HepG2 (cell line): Measurements from ENCODE around the gene PRPSAP2. TPM values are rescaled to one million over a fixed set of nuclear protein-coding genes. Genes with fewer than 3 reads are reported as not detected.

ENCODE experiments used
- ATAC-seq: fragments of 200-7000 bp; cut with Tn5 transposase; 3 replicates; pipeline ENCODE4 v1.9.1; 2020; ENCODE audit warnings: mild to moderate bottlenecking, moderate library complexity
- BruUV-seq: library from RNA; stranded (reverse); fragments of 400-500 nt; replicated peaks from 2 replicates; lab custom pipeline; 2021; lab: Mats Ljungman, UMichigan
- CTCF ChIA-PET: fragments of 300-600 bp; formaldehyde crosslinking; extraction: SDS; loops from one replicate; lab custom pipeline; 2021; ENCODE audit warnings: low total read pairs, inconsistent platforms, low intra/inter-chr PET ratio; lab: Yijun Ruan, JAX
- POLR2A ChIA-PET: fragments of 350-600 bp; sonication (Branson Sonifier 250); formaldehyde crosslinking; loops from one replicate; lab custom pipeline; 2020; ENCODE audit warnings: antibody characterized with exemption, inconsistent platforms; lab: Yijun Ruan, JAX
- DNase-seq: peaks from one replicate; pipeline ENCODE4 v3.0.0-alpha.2; 2015; ENCODE audit warnings: low spot score
- FAIRE-seq: peaks from 3 replicates; lab custom pipeline; 2011; peaks lifted over from hg19 to GRCh38; lab: Jason Lieb, UNC
- H2AFZ ChIP-seq: one replicate; pipeline ENCODE4 v1.6.1; 2011; ENCODE audit warnings: low read length, inconsistent platforms
- H3K27ac ChIP-seq: fragments of 300-600 bp; 3 replicates; pipeline ENCODE4 v1.8.0; 2011; ENCODE audit warnings: mixed run types, mild to moderate bottlenecking, mixed read lengths, low read length, inconsistent platforms; ENCODE audit not compliant: insufficient read depth; ENCODE audit errors: extremely low read length
- H3K27me3 ChIP-seq, 2 experiments: fragments of 200-600 bp in 1 of 2; 2 replicates in 1 of 2; 3 replicates in 1 of 2; pipeline versions ENCODE4 v1.6.0 to v1.8.0; 2011; ENCODE audit warnings: low read length in 2 of 2, mild to moderate bottlenecking in 2 of 2, moderate library complexity in 2 of 2, inconsistent platforms in 1 of 2; ENCODE audit not compliant: insufficient read depth in 2 of 2, control insufficient read depth in 1 of 2
- H3K36me3 ChIP-seq, 2 experiments: fragments of 200-600 bp in 1 of 2; replicated peaks in 1 of 2; 2 replicates in 1 of 2; 3 replicates in 1 of 2; pipeline versions ENCODE4 v1.5.1 to v1.8.0; 2011; ENCODE audit warnings: low read length in 2 of 2, inconsistent platforms in 1 of 2; ENCODE audit not compliant: insufficient read depth in 2 of 2, control insufficient read depth in 1 of 2
- H3K4me1 ChIP-seq: 2 replicates; pipeline ENCODE4 v1.5.1; 2012; ENCODE audit warnings: low read length, inconsistent platforms; ENCODE audit not compliant: insufficient read depth
- H3K4me2 ChIP-seq: 2 replicates; pipeline ENCODE4 v1.6.0; 2011; ENCODE audit warnings: low read depth, low read length, inconsistent platforms
- H3K4me3 ChIP-seq, 3 experiments: fragments of 200-600 bp in 1 of 3; sonication (generic), shearing (Covaris generic) in 1 of 3; replicated peaks in 1 of 3; 2 replicates each; pipeline ENCODE4 v1.5.1; 2011 to 2016; ENCODE audit warnings: low read length in 3 of 3, inconsistent platforms in 2 of 3, low read depth in 2 of 3, mild to moderate bottlenecking in 2 of 3, control low read depth in 1 of 3, mixed read lengths in 1 of 3; ENCODE audit not compliant: insufficient read depth in 1 of 3
- H3K79me2 ChIP-seq: one replicate; pipeline ENCODE4 v1.6.1; 2011; ENCODE audit warnings: low read length, inconsistent platforms; ENCODE audit not compliant: insufficient read depth
- H3K9ac ChIP-seq: 2 replicates; pipeline ENCODE4 v1.6.0; 2011; ENCODE audit warnings: mild to moderate bottlenecking, low read depth, low read length, inconsistent platforms; ENCODE audit not compliant: insufficient read depth
- H3K9me3 ChIP-seq: 2 replicates; pipeline ENCODE4 v1.5.1; 2012; ENCODE audit warnings: mild to moderate bottlenecking, low read length
- H4K20me1 ChIP-seq: 2 replicates; pipeline ENCODE4 v1.6.0; 2011; ENCODE audit warnings: inconsistent platforms, mild to moderate bottlenecking, low read length, moderate library complexity; ENCODE audit not compliant: insufficient read depth
- FOXA3 ChIP-seq: IDR thresholded peaks from 2 replicates; pipeline ENCODE4 v1.6.1; 2016; ENCODE audit warnings: missing genetic modification reagents, missing compliant biosample characterization
- KAT8 ChIP-seq: IDR thresholded peaks from 2 replicates; pipeline ENCODE4 v1.6.1; 2016; ENCODE audit warnings: missing genetic modification reagents, missing compliant biosample characterization
- LCORL ChIP-seq, 2 experiments: fragments of 450-650 bp in 1 of 2; sonication (generic) in 1 of 2; formaldehyde crosslinking in 1 of 2; IDR thresholded peaks; 2 replicates each; pipeline versions ENCODE4 v1.5.0 to v1.6.1; 2017 to 2020; ENCODE audit warnings: antibody characterized with exemption in 1 of 2, missing genetic modification reagents in 1 of 2
- SAFB2 ChIP-seq: sonication (generic); formaldehyde crosslinking; IDR thresholded peaks from 2 replicates; pipeline ENCODE4 v1.5.1; 2020; ENCODE audit warnings: missing genetic modification reagents, low read depth, mild to moderate bottlenecking, borderline replicate concordance
- SATB2 ChIP-seq: sonication (generic); formaldehyde crosslinking; IDR thresholded peaks from 2 replicates; pipeline ENCODE4 v1.5.0; 2020; ENCODE audit warnings: missing genetic modification reagents
- SIX1 ChIP-seq: sonication (generic); formaldehyde crosslinking; IDR thresholded peaks from 2 replicates; pipeline ENCODE4 v1.4.0; 2020; ENCODE audit warnings: missing genetic modification reagents, borderline replicate concordance
- SMYD3 ChIP-seq: sonication (generic); formaldehyde crosslinking; IDR thresholded peaks from 2 replicates; pipeline ENCODE4 v1.8.1; 2023; ENCODE audit warnings: mild to moderate bottlenecking, missing genetic modification reagents
- SRY ChIP-seq: sonication (generic); formaldehyde crosslinking; IDR thresholded peaks from 2 replicates; pipeline ENCODE4 v1.8.0; 2022; ENCODE audit warnings: mild to moderate bottlenecking, missing genetic modification reagents
- ZNF333 ChIP-seq: sonication (generic); formaldehyde crosslinking; IDR thresholded peaks from 2 replicates; pipeline ENCODE4 v1.4.0; 2020; ENCODE audit warnings: mild to moderate bottlenecking, missing genetic modification reagents, borderline replicate concordance
- ZNF432 ChIP-seq: sonication (generic); formaldehyde crosslinking; IDR thresholded peaks from 2 replicates; pipeline ENCODE4 v1.5.0; 2020; ENCODE audit warnings: missing genetic modification reagents, mild to moderate bottlenecking, borderline replicate concordance
- WGBS: methylation state at CpG from one replicate; pipeline ENCODE4 v1.1.6; 2017; ENCODE audit warnings: low lambda C conversion rate; 5-methylcytosine and 5-hydroxymethylcytosine counted together
- in situ Hi-C: cut with HindIII; loops from 2 replicates; pipeline ENCODE4 v1.10.0; 2017; ENCODE audit warnings: low pct_unique_long_range_greater_than_20kb; ENCODE audit not compliant: extremely low pct_ligation_motif_present
- intact Hi-C: fragments of 100-400 bp; cut with micrococcal nuclease; formaldehyde crosslinking; loops from one replicate; pipeline ENCODE4 v1.10.0; 2022; ENCODE audit not compliant: unreplicated experiment
- polyA plus RNA-seq, 8 experiments: library from polyadenylated mRNA; depleted of rRNA in 3 of 8; stranded (reverse) in 7 of 8; unstranded in 1 of 8; fragments of >200 nt; fragmentation: Illumina TruSeq in 4 of 8; extraction: Trizol in 4 of 8; gene quantifications; 2 replicates each; pipeline versions ENCODE4 v1.2.1 to v1.2.3, GENCODE V29; 2011 to 2016; ENCODE audit warnings: low read depth in 4 of 8, missing spikeins in 1 of 8, mixed read lengths in 1 of 8; ENCODE audit not compliant: insufficient read depth in 1 of 8
- total RNA-seq, 5 experiments: library from RNA; depleted of rRNA; stranded (reverse); fragments of >200 nt; fragmentation: Illumina TruSeq; extraction: Trizol; gene quantifications; 2 replicates each; pipeline ENCODE4 v1.2.3, GENCODE V29; 2016; ENCODE audit warnings: low read depth in 1 of 5
- TF ChIP-seq, protein P1 (sequence below): sonication (generic); formaldehyde crosslinking; IDR thresholded peaks from 2 replicates; pipeline ENCODE4 v1.4.0; 2020; ENCODE audit warnings: mild to moderate bottlenecking, missing genetic modification reagents, borderline replicate concordance
- TF ChIP-seq, protein P2 (sequence below): sonication (generic); formaldehyde crosslinking; IDR thresholded peaks from 2 replicates; pipeline ENCODE4 v1.8.1; 2023; ENCODE audit warnings: mild to moderate bottlenecking, inconsistent platforms, moderate library complexity, missing genetic modification reagents, borderline replicate concordance
- TF ChIP-seq, protein P3 (sequence below): sonication (generic); formaldehyde crosslinking; IDR thresholded peaks from 2 replicates; pipeline ENCODE4 v1.5.1; 2020; ENCODE audit warnings: missing genetic modification reagents, mild to moderate bottlenecking, borderline replicate concordance

The PRPSAP2 gene
- total and polyA plus RNA-seq, 2 of the 13 experiments (the other 11 are each of a cell fraction or from before 2014, with no cell fraction given), result 34.0 to 58.9 TPM

DNA sequence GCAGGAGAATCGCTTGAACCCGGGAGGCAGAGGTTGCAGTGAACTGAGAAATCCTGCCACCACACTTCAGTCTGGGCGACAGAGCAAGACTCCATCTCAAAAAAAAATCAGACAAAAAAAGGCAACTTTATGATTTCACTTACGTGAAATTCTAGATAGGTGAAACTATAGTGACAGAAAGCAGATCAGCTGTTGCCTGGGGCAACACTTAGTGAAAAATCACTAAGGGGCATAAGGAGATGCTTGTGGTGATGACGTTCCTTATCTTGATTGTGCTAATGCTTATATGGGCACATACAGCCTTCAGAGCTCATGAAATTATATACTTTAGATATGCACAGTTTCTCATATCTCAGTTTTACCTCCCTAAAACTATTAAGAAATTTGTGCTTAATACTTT, 52.4 kb downstream of the PRPSAP2 start:
- H3K27me3 ChIP-seq, result no peaks in the 10 kb centered on the region
- no peak overlapping the region for H3K4me3 ChIP-seq
- in situ Hi-C loops, result no loop called here
- no TSS peak for BruUV-seq
- no peaks in the 10 kb centered on the region for H4K20me1 ChIP-seq
- intact Hi-C loops, result no loop called here
- no peak overlapping the region for H3K4me2 ChIP-seq
- H3K79me2 ChIP-seq, result no peaks in the 10 kb centered on the region
- H3K9me3 ChIP-seq, result no peaks in the 10 kb centered on the region
- no peak for ATAC-seq
- no peak for DNase-seq
- FAIRE-seq, result no peak
- H3K9ac ChIP-seq, result no peak overlapping the region
- no peak overlapping the region for H2AFZ ChIP-seq
- 98% methylated on average over 5 of the region's 5 CpGs for WGBS
- no peaks in the 10 kb centered on the region for H3K4me1 ChIP-seq
- CTCF ChIA-PET, result no interaction called here
- TF ChIP-seq ZNF333 (no peak), SRY (CRISPR knock-in tag) (no peak), SAFB2 (no peak), LCORL (IDR thresholded peaks at IDR 0.05) (no peak), LCORL (CRISPR knock-in tag; IDR thresholded peaks at IDR 0.05) (no peak), ZNF432 (no peak), SMYD3 (CRISPR knock-in tag) (no peak), KAT8 (CRISPR knock-in tag) (no peak), FOXA3 (CRISPR knock-in tag) (no peak), SATB2 (CRISPR knock-in tag) (no peak), SIX1 (CRISPR knock-in tag) (no peak)
- TF ChIP-seq, protein P1, sequence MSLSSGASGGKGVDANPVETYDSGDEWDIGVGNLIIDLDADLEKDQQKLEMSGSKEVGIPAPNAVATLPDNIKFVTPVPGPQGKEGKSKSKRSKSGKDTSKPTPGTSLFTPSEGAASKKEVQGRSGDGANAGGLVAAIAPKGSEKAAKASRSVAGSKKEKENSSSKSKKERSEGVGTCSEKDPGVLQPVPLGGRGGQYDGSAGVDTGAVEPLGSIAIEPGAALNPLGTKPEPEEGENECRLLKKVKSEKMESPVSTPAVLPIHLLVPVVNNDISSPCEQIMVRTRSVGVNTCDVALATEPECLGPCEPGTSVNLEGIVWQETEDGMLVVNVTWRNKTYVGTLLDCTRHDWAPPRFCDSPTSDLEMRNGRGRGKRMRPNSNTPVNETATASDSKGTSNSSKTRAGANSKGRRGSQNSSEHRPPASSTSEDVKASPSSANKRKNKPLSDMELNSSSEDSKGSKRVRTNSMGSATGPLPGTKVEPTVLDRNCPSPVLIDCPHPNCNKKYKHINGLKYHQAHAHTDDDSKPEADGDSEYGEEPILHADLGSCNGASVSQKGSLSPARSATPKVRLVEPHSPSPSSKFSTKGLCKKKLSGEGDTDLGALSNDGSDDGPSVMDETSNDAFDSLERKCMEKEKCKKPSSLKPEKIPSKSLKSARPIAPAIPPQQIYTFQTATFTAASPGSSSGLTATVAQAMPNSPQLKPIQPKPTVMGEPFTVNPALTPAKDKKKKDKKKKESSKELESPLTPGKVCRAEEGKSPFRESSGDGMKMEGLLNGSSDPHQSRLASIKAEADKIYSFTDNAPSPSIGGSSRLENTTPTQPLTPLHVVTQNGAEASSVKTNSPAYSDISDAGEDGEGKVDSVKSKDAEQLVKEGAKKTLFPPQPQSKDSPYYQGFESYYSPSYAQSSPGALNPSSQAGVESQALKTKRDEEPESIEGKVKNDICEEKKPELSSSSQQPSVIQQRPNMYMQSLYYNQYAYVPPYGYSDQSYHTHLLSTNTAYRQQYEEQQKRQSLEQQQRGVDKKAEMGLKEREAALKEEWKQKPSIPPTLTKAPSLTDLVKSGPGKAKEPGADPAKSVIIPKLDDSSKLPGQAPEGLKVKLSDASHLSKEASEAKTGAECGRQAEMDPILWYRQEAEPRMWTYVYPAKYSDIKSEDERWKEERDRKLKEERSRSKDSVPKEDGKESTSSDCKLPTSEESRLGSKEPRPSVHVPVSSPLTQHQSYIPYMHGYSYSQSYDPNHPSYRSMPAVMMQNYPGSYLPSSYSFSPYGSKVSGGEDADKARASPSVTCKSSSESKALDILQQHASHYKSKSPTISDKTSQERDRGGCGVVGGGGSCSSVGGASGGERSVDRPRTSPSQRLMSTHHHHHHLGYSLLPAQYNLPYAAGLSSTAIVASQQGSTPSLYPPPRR (CRISPR knock-in tag), result no peak
- TF ChIP-seq, protein P2, sequence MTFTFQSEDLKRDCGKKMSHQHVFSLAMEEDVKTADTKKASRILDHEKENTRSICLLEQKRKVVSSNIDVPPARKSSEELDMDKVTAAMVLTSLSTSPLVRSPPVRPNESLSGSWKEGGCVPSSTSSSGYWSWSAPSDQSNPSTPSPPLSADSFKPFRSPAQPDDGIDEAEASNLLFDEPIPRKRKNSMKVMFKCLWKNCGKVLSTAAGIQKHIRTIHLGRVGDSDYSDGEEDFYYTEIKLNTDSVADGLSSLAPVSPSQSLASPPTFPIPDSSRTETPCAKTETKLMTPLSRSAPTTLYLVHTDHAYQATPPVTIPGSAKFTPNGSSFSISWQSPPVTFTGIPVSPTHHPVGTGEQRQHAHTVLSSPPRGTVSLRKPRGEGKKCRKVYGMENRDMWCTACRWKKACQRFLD (CRISPR knock-in tag), result no peak
- TF ChIP-seq, protein P3, sequence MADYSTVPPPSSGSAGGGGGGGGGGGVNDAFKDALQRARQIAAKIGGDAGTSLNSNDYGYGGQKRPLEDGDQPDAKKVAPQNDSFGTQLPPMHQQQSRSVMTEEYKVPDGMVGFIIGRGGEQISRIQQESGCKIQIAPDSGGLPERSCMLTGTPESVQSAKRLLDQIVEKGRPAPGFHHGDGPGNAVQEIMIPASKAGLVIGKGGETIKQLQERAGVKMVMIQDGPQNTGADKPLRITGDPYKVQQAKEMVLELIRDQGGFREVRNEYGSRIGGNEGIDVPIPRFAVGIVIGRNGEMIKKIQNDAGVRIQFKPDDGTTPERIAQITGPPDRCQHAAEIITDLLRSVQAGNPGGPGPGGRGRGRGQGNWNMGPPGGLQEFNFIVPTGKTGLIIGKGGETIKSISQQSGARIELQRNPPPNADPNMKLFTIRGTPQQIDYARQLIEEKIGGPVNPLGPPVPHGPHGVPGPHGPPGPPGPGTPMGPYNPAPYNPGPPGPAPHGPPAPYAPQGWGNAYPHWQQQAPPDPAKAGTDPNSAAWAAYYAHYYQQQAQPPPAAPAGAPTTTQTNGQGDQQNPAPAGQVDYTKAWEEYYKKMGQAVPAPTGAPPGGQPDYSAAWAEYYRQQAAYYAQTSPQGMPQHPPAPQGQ (CRISPR knock-in tag), result no peak
- no peak overlapping the region for H3K27ac ChIP-seq
- peaks cover 16 to 72% of the 10 kb centered on the region in 2 experiments for H3K36me3 ChIP-seq
- POLR2A ChIA-PET, result no interaction called here
